Common myeloid progenitor, CD34-positive (primary cell): ENCODE data around the gene CSRP2.

Experiments used
- CTCF ChIA-PET: fragments of 350-600 bp; sonication (Branson Sonifier 250); formaldehyde crosslinking; loops from one replicate; lab custom pipeline; 2021; ENCODE audit warnings: antibody characterized with exemption; lab: Charles Lee
- POLR2A ChIA-PET: fragments of 350-600 bp; sonication (Branson Sonifier 250); formaldehyde crosslinking; loops from one replicate; lab custom pipeline; 2021; ENCODE audit warnings: antibody characterized with exemption; lab: Charles Lee
- DNase-seq, 3 donors: peaks; one replicate each; pipeline versions ENCODE4 v3.0.0 to v3.0.0-alpha.2; 2013
- H3K27ac ChIP-seq, 2 experiments: 1 replicate in 1 of 2; 2 replicates in 1 of 2; pipeline ENCODE4 v1.7.0; 2013; ENCODE audit warnings: inconsistent platforms in 2 of 2, low read length in 2 of 2, mild to moderate bottlenecking in 2 of 2, low read depth in 1 of 2, moderate library complexity in 1 of 2; ENCODE audit not compliant: severe bottlenecking in 2 of 2, insufficient read depth in 1 of 2, poor library complexity in 1 of 2
- H3K27me3 ChIP-seq, 5 experiments: replicated peaks in 2 of 5; 1 replicate in 3 of 5; 2 replicates in 2 of 5; pipeline versions ENCODE4 v1.6.1 to v1.7.0; 2013; ENCODE audit warnings: low read length in 4 of 5, mild to moderate bottlenecking in 2 of 5, moderate library complexity in 2 of 5, inconsistent platforms in 1 of 5; ENCODE audit not compliant: insufficient read depth in 5 of 5, control insufficient read depth in 4 of 5
- H3K36me3 ChIP-seq, 4 experiments: 1 replicate in 2 of 4; 2 replicates in 2 of 4; pipeline versions ENCODE4 v1.6.1 to v1.7.0; 2013; ENCODE audit warnings: low read length in 3 of 4, control low read depth in 1 of 4, mild to moderate bottlenecking in 1 of 4; ENCODE audit not compliant: control insufficient read depth in 4 of 4, insufficient read depth in 4 of 4
- H3K4me1 ChIP-seq, 4 experiments: 1 replicate in 3 of 4; 2 replicates in 1 of 4; pipeline versions ENCODE4 v1.6.1 to v1.7.1; 2013; ENCODE audit warnings: low read length in 3 of 4, mild to moderate bottlenecking in 3 of 4, control low read depth in 1 of 4, inconsistent platforms in 1 of 4, moderate library complexity in 1 of 4; ENCODE audit not compliant: control insufficient read depth in 4 of 4, insufficient read depth in 4 of 4; ENCODE audit errors: control extremely low read depth in 1 of 4
- H3K4me3 ChIP-seq, 7 experiments: 1 replicate in 4 of 7; 2 replicates in 3 of 7; pipeline versions ENCODE4 v1.5.1 to v1.7.0; 2013; ENCODE audit warnings: mild to moderate bottlenecking in 7 of 7, low read length in 6 of 7, moderate library complexity in 6 of 7, inconsistent platforms in 2 of 7, low read depth in 2 of 7, control low read depth in 1 of 7; ENCODE audit not compliant: insufficient read depth in 4 of 7, control insufficient read depth in 1 of 7; ENCODE audit errors: extremely low read depth in 1 of 7
- H3K9me3 ChIP-seq, 5 experiments: 1 replicate in 4 of 5; 2 replicates in 1 of 5; pipeline versions ENCODE4 v1.6.1 to v1.7.1; 2013; ENCODE audit warnings: low read length in 4 of 5, mild to moderate bottlenecking in 2 of 5, inconsistent platforms in 1 of 5, low read depth in 1 of 5, moderate library complexity in 1 of 5; ENCODE audit not compliant: control insufficient read depth in 4 of 5, insufficient read depth in 2 of 5; ENCODE audit errors: control extremely low read depth in 1 of 5
- WGBS: methylation state at CpG from one replicate; pipeline ENCODE4 v1.1.5; 2013; ENCODE audit not compliant: insufficient coverage; 5-methylcytosine and 5-hydroxymethylcytosine counted together

CSRP2 gene

GRCh38 chr12:76813265-76813664, 65.6 kb downstream of the CSRP2 start:
- CTCF ChIA-PET, result no interaction called here
- DNase-seq, result no peak
- POLR2A ChIA-PET, result no interaction called here
- H3K27ac ChIP-seq, result no peak overlapping the region
- H3K27me3 ChIP-seq, result no peaks in the 10 kb centered on the region
- no peaks in the 10 kb centered on the region for H3K9me3 ChIP-seq
- H3K36me3 ChIP-seq, result peaks cover 2 to 27% (median 15%) of the 10 kb centered on the region in 4 experiments
- H3K4me3 ChIP-seq, result no peak overlapping the region
- no peaks in the 10 kb centered on the region for H3K4me1 ChIP-seq

- Histone ChIP-seq H3K27me3 (no peaks in the 10 kb centered on the region), H3K4me1 (no peaks in the 10 kb centered on the region), H3K36me3 (peaks cover 2 to 37% (median 18%) of the 10 kb centered on the region in 4 experiments), H3K9me3 (no peaks in the 10 kb centered on the region), H3K4me3 (no peak overlapping the region), H3K27ac (no peak overlapping the region)
- DNase-seq, result no peak
- ChIA-PET CTCF (no interaction called here), POLR2A (no interaction called here)
- 100% methylated on average over 1 of the region's 1 CpG for WGBS
Measured at GRCh38 chr12:76811976-76812375, 66.8 kb downstream of the CSRP2 start.

- H3K27me3 ChIP-seq, result no peaks in the 10 kb centered on the region
- ChIA-PET POLR2A (no interaction called here), CTCF (no interaction called here)
- WGBS, result 100% methylated on average over 4 of the region's 6 CpGs
- peaks cover 2 to 44% (median 22%) of the 10 kb centered on the region in 4 experiments for H3K36me3 ChIP-seq
- H3K4me1 ChIP-seq, result no peaks in the 10 kb centered on the region
- no peaks in the 10 kb centered on the region for H3K9me3 ChIP-seq
- DNase-seq, result no peak
- no peak overlapping the region for H3K27ac ChIP-seq
- no peak overlapping the region for H3K4me3 ChIP-seq
Measured at GRCh38 chr12:76810671-76811419, 68.0 kb downstream of the CSRP2 start.
